Mesodermal cell (in vitro differentiated cells): ENCODE data around the gene LRMDA.

Experiments used
- H3K27ac ChIP-seq: 2 replicates; pipeline ENCODE4 v1.7.0; 2013; ENCODE audit warnings: mild to moderate bottlenecking, low read depth, low read length, moderate library complexity; ENCODE audit not compliant: severe bottlenecking
- H3K36me3 ChIP-seq: 2 replicates; pipeline ENCODE4 v1.7.1; 2013; ENCODE audit warnings: mild to moderate bottlenecking, low read length, moderate library complexity; ENCODE audit not compliant: control insufficient read depth, insufficient read depth
- H3K4me1 ChIP-seq: one replicate; pipeline ENCODE4 v1.7.1; 2013; ENCODE audit warnings: mild to moderate bottlenecking, low read length; ENCODE audit not compliant: insufficient read depth, control insufficient read depth, poor library complexity, severe bottlenecking
- H3K4me3 ChIP-seq: 2 replicates; pipeline ENCODE4 v1.7.0; 2013; ENCODE audit warnings: low read length, control low read depth, mild to moderate bottlenecking; ENCODE audit not compliant: insufficient read depth, poor library complexity, severe bottlenecking; ENCODE audit errors: extremely low read depth
- H3K9me3 ChIP-seq: 2 replicates; pipeline ENCODE4 v1.7.1; 2013; ENCODE audit warnings: mild to moderate bottlenecking, low read length, moderate library complexity; ENCODE audit not compliant: control insufficient read depth
- WGBS, 2 experiments: methylation state at CpG; one replicate each; pipeline ENCODE4 v1.1.5; 2013; ENCODE audit warnings: missing lambda C conversion rate in 2 of 2; ENCODE audit not compliant: insufficient coverage in 2 of 2; 5-methylcytosine and 5-hydroxymethylcytosine counted together

LRMDA gene

GRCh38 chr10:76017026-76017732 lies 585.8 kb downstream of the LRMDA start:
- no peak overlapping the region for H3K27ac ChIP-seq
- no peak overlapping the region for H3K4me3 ChIP-seq
- no peaks in the 10 kb centered on the region for H3K9me3 ChIP-seq
- WGBS, 2 experiments, result 88 to 95% methylated on average over 12 to 13 of the region's 14 CpGs
- no peaks in the 10 kb centered on the region for H3K36me3 ChIP-seq
- H3K4me1 ChIP-seq, result no peaks in the 10 kb centered on the region

GRCh38 chr10:76017733-76018433 lies 586.5 kb downstream of the LRMDA start:
- H3K4me3 ChIP-seq, result no peak overlapping the region
- WGBS, 2 experiments, result 80 to 92% methylated on average over 3 to 6 of the region's 6 CpGs
- H3K9me3 ChIP-seq, result no peaks in the 10 kb centered on the region
- no peaks in the 10 kb centered on the region for H3K36me3 ChIP-seq
- no peaks in the 10 kb centered on the region for H3K4me1 ChIP-seq
- H3K27ac ChIP-seq, result no peak overlapping the region

- WGBS, 2 experiments, result no CpG with 5 or more reads among the region's 2 CpGs
- H3K36me3 ChIP-seq, result no peaks in the 10 kb centered on the region
- no peak overlapping the region for H3K27ac ChIP-seq
- H3K9me3 ChIP-seq, result no peaks in the 10 kb centered on the region
- H3K4me3 ChIP-seq, result no peak overlapping the region
- H3K4me1 ChIP-seq, result no peaks in the 10 kb centered on the region
Observed at GRCh38 chr10:76020630-76021029, 589.2 kb downstream of the LRMDA start.

- no peaks in the 10 kb centered on the region for H3K36me3 ChIP-seq
- no CpG with 5 or more reads among the region's 1 CpG for WGBS, 2 experiments
- H3K4me1 ChIP-seq, result no peaks in the 10 kb centered on the region
- no peak overlapping the region for H3K4me3 ChIP-seq
- no peak overlapping the region for H3K27ac ChIP-seq
- no peaks in the 10 kb centered on the region for H3K9me3 ChIP-seq
Observed at GRCh38 chr10:76021398-76021797, 590.0 kb downstream of the LRMDA start.

- 94 to 100% methylated on average over 2 of the region's 2 CpGs for WGBS, 2 experiments
- Histone ChIP-seq H3K36me3 (no peaks in the 10 kb centered on the region), H3K4me3 (no peak overlapping the region), H3K4me1 (no peaks in the 10 kb centered on the region), H3K27ac (no peak overlapping the region), H3K9me3 (no peaks in the 10 kb centered on the region)
Observed at GRCh38 chr10:76022366-76022765, 590.9 kb downstream of the LRMDA start.

GRCh38 chr10:76023007-76023406 lies 591.6 kb downstream of the LRMDA start:
- no peak overlapping the region for H3K4me3 ChIP-seq
- no peaks in the 10 kb centered on the region for H3K4me1 ChIP-seq
- H3K9me3 ChIP-seq, result no peaks in the 10 kb centered on the region
- H3K36me3 ChIP-seq, result no peaks in the 10 kb centered on the region
- no peak overlapping the region for H3K27ac ChIP-seq
- 97% methylated on average over 6 of the region's 7 CpGs; no CpG with 5 or more reads in 1 of the 2 experiments for WGBS, 2 experiments

GRCh38 chr10:76024460-76025123 lies 593.2 kb downstream of the LRMDA start:
- 87 to 93% methylated on average over 10 to 14 of the region's 15 CpGs for WGBS, 2 experiments
- Histone ChIP-seq H3K36me3 (no peaks in the 10 kb centered on the region), H3K27ac (no peak overlapping the region), H3K4me3 (no peak overlapping the region), H3K4me1 (no peaks in the 10 kb centered on the region), H3K9me3 (no peaks in the 10 kb centered on the region)

GRCh38 chr10:76025124-76025477 lies 593.7 kb downstream of the LRMDA start:
- Histone ChIP-seq H3K27ac (no peak overlapping the region), H3K36me3 (no peaks in the 10 kb centered on the region), H3K9me3 (no peaks in the 10 kb centered on the region), H3K4me1 (no peaks in the 10 kb centered on the region), H3K4me3 (no peak overlapping the region)
- WGBS, 2 experiments, result 90 to 95% methylated on average over 3 of the region's 3 CpGs

GRCh38 chr10:76026176-76026771 lies 594.9 kb downstream of the LRMDA start:
- Histone ChIP-seq H3K4me1 (no peaks in the 10 kb centered on the region), H3K36me3 (no peaks in the 10 kb centered on the region), H3K4me3 (no peak overlapping the region), H3K9me3 (no peaks in the 10 kb centered on the region), H3K27ac (no peak overlapping the region)
- WGBS, 2 experiments, result 79 to 81% methylated on average over 2 of the region's 2 CpGs

- Histone ChIP-seq H3K36me3 (no peaks in the 10 kb centered on the region), H3K4me3 (no peak overlapping the region), H3K9me3 (no peaks in the 10 kb centered on the region), H3K4me1 (no peaks in the 10 kb centered on the region), H3K27ac (no peak overlapping the region)
- WGBS, 2 experiments, result 100% methylated on average over 1 of the region's 1 CpG; no CpG with 5 or more reads in 1 of the 2 experiments
Observed at GRCh38 chr10:76026905-76027304, 595.5 kb downstream of the LRMDA start.
